Adrenal gland (tissue), 12 donors: ENCODE measurements around the gene BCAR3. TPM values are rescaled to one million over a fixed set of nuclear protein-coding genes. Genes with fewer than 3 reads are reported as not detected.
A peak's percentile ranks its signal among the peaks of the same experiment; 100 is the strongest.

ENCODE experiments used
- DNase-seq, 7 donors: peaks; one replicate each; pipeline ENCODE4 v3.0.0-alpha.2; 2019 to 2020
- H3K27ac ChIP-seq, 5 donors: fragments of 200-600 bp; sonication (generic) in 4 of 5; 1 replicate in 3 of 5; 2 replicates in 2 of 5; pipeline versions ENCODE4 v1.5.1 to v1.8.0; 2016 to 2020; ENCODE audit warnings: mild to moderate bottlenecking in 1 of 5
- H3K27me3 ChIP-seq: fragments of 200-600 bp; 2 replicates; pipeline ENCODE4 v1.8.0; 2021
- H3K36me3 ChIP-seq, 2 donors: fragments of 200-600 bp; replicated peaks in 1 of 2; 1 replicate in 1 of 2; 2 replicates in 1 of 2; pipeline versions ENCODE4 v1.5.1 to v1.8.0; 2018 to 2022
- H3K4me1 ChIP-seq, 2 donors: fragments of 200-600 bp; replicated peaks in 1 of 2; 1 replicate in 1 of 2; 2 replicates in 1 of 2; pipeline versions ENCODE4 v1.5.1 to v1.8.0; 2018 to 2021
- H3K4me3 ChIP-seq, 4 donors: fragments of 200-600 bp; sonication (generic) in 3 of 4; one replicate each; pipeline ENCODE4 v1.5.1; 2016 to 2018
- H3K9me3 ChIP-seq, 3 donors: fragments of 200-600 bp; sonication (generic) in 1 of 3; replicated peaks in 1 of 3; 1 replicate in 2 of 3; 2 replicates in 1 of 3; pipeline versions ENCODE4 v1.5.1 to v1.8.0; 2016 to 2021
- POLR2A ChIP-seq, 2 donors: fragments of 450-650 bp; IDR thresholded peaks; one replicate each; pipeline ENCODE4 v1.6.1; 2017; ENCODE audit warnings: antibody characterized with exemption in 2 of 2, mild to moderate bottlenecking in 2 of 2, moderate library complexity in 1 of 2
- WGBS, 4 donors: extraction: QIAGEN DNeasy Blood & Tissue Kit in 2 of 4; methylation state at CpG; one replicate each; pipeline versions ENCODE4 v1.1.5 to v1.1.7; 2013 to 2017; 5-methylcytosine and 5-hydroxymethylcytosine counted together
- intact Hi-C, 2 donors: fragments of 100-400 bp; cut with DNase I; formaldehyde crosslinking; loops; one replicate each; pipeline versions ENCODE4 v1.14.1 to v1.15.0; 2022 to 2023
- polyA plus RNA-seq, 3 donors: library from polyadenylated mRNA; stranded (reverse); fragments of 200-250 nt in 2 of 3; fragments of 350-450 nt in 1 of 3; fragmentation: Illumina TruSeq in 1 of 3; extraction: RNeasy Lipid Tissue Mini Kit (QIAGEN cat#74804) in 1 of 3; gene quantifications; one replicate each; pipeline ENCODE4 v1.2.3, GENCODE V29; 2013 to 2014
- total RNA-seq, 9 donors: library from RNA; depleted of rRNA in 4 of 9; stranded (reverse); fragments of >200 nt in 4 of 9; fragments of 120-200 nt in 1 of 9; fragmentation: NEBNext Ultra II Directional in 1 of 9; extraction: Animal tissue kit (Norgen Biotek cat#: 25700) in 1 of 9; gene quantifications; one replicate each; pipeline versions ENCODE4 v1.1.0 to v1.2.4, GENCODE V29; 2013 to 2023
- TF ChIP-seq, protein P1 (sequence below), 6 experiments: fragments of 450-650 bp in 4 of 6; fragments of 200-600 bp in 2 of 6; sonication (generic) in 1 of 6; IDR thresholded peaks; 1 replicate in 5 of 6; 2 replicates in 1 of 6; pipeline versions ENCODE4 v1.5.1 to v1.8.0; 2016 to 2021; ENCODE audit warnings: antibody characterized with exemption in 6 of 6, mild to moderate bottlenecking in 2 of 6, moderate library complexity in 1 of 6
- donor health status: healthy with polysubstance abuse.
- donor health status: Bipolar disorder and iron deficiency.
- donor health status: DM: yes; HTN: yes; CAD: no.
- donor health status: DM: no; HTN: no; CAD: no.
- donor health status: DM: no; HTN: no; CAD: no.
- donor health status: DM: yes; HTN: yes; CAD: no.

The BCAR3 gene
- total and polyA plus RNA-seq, 12 donors = 6.5 to 31.6 (median 23.9) TPM

DNA sequence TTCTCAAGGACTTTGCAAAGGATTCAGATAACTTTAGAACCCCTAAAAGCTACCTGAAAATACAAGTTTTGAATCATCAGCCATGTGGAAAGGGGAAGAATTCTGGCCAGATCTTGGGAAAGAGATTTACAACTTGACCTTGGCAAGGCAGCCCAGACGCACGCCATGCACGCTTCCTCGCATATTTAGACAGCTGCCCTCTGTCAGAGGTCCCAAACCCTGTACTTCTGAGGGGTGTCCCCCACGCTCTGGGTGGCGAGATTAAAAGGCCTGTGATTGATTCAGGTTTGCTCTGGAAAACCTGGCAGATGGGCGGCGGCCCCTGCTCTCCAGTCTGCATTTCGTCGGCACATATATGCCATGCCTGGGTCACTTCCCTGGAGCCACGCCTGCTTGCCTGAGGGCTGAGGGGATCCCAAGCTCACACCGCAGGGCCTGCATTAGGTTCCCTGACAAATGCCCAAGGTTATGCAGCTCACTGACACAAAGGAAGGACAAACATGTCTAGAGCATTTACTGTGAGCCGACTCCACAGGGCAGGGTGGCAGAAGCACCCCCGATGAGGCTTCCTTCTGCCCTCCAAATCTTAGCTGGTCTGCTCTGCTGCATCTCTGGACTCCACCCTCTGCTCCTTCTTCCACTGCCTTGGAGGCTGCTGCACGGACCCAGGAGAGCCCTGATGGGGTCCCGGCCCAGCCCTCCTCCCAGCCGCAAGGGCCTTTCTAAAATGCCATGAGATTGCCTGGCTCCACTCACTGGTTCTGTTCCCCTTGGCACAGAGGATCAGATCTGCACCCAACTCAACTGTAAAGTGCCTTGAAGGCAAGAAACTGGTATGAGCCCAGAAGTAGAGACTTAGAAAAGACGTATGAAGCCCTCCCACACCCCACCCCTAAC lies 103.9 kb downstream of the BCAR3 start:
- Histone ChIP-seq H3K9me3 (no peaks in the 10 kb centered on the region), H3K36me3 (peaks cover 0 to 39% of the 10 kb centered on the region in 2 donors), H3K27me3 (no peaks in the 10 kb centered on the region), H3K27ac (peak overlapping the region in 2 of 5 donors; percentile 33 to 38), H3K4me1 (peaks cover 9 to 31% of the 10 kb centered on the region in 2 donors), H3K4me3 (no peak overlapping the region)
- intact Hi-C loops = no loop called here
- peak in 5 of 7 donors; percentile 45 to 73 (median 69) for DNase-seq
- WGBS, 4 donors = 48 to 68% (median 61%) methylated on average over 7 to 18 of the region's 18 CpGs
- no peak for TF ChIP-seq POLR2A (IDR thresholded peaks at IDR 0.05)
- TF ChIP-seq, protein P1, sequence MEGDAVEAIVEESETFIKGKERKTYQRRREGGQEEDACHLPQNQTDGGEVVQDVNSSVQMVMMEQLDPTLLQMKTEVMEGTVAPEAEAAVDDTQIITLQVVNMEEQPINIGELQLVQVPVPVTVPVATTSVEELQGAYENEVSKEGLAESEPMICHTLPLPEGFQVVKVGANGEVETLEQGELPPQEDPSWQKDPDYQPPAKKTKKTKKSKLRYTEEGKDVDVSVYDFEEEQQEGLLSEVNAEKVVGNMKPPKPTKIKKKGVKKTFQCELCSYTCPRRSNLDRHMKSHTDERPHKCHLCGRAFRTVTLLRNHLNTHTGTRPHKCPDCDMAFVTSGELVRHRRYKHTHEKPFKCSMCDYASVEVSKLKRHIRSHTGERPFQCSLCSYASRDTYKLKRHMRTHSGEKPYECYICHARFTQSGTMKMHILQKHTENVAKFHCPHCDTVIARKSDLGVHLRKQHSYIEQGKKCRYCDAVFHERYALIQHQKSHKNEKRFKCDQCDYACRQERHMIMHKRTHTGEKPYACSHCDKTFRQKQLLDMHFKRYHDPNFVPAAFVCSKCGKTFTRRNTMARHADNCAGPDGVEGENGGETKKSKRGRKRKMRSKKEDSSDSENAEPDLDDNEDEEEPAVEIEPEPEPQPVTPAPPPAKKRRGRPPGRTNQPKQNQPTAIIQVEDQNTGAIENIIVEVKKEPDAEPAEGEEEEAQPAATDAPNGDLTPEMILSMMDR (IDR thresholded peaks at IDR 0.05) = no peak

DNA sequence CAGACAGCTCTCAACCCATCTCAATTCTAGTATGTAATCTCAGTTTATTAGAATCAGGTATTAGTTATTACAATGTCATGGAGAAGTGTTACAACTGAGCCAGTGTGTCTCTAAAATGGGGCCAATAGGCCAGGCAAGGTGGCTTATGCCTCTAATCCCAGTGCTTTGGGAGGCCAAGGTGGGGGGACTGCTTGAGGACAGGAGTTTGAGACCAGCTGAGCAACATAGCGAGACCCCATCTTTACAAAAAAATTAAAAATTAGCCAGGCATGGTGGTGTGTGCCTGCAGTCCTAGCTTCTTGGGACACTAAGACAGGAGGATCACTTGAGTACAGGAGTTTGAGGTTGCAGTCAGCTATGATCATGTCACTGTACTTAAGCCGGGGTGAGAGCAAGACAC lies 104.9 kb downstream of the BCAR3 start:
- 90 to 98% (median 94%) methylated on average over 2 of the region's 2 CpGs for WGBS, 4 donors
- H3K4me1 ChIP-seq = peaks cover 9 to 31% of the 10 kb centered on the region in 2 donors
- no peak overlapping the region for H3K27ac ChIP-seq
- no peak overlapping the region for H3K4me3 ChIP-seq
- no peaks in the 10 kb centered on the region for H3K9me3 ChIP-seq
- peaks cover 0 to 33% of the 10 kb centered on the region in 2 donors for H3K36me3 ChIP-seq
- H3K27me3 ChIP-seq = no peaks in the 10 kb centered on the region
- no peak for DNase-seq
- TF ChIP-seq, protein P1 (IDR thresholded peaks at IDR 0.05) = no peak
- TF ChIP-seq POLR2A (IDR thresholded peaks at IDR 0.05) = no peak
- intact Hi-C loops = no loop called here

DNA sequence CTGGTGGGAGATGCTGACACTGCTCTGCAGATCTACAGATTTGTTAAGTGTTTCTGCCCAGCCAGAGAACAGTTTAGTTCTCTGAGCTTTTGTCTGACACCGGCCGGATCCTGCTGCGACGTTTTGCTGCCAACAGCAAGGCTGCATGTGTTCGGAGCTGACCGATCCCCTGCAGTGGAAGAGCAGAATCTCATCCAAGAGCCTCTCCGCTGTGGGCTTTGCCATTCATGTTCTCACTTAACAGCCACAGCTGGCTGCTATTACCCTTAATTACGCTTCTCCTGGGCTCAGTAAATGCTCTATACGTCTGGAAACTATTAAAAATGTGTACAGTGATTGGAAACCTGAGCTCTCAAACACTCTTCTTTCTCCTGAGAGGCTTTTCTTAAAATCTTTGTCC lies 105.3 kb downstream of the BCAR3 start:
- Histone ChIP-seq H3K9me3 (no peaks in the 10 kb centered on the region), H3K4me1 (peaks cover 9 to 31% of the 10 kb centered on the region in 2 donors), H3K4me3 (no peak overlapping the region), H3K36me3 (peaks cover 0 to 32% of the 10 kb centered on the region in 2 donors), H3K27me3 (no peaks in the 10 kb centered on the region), H3K27ac (no peak overlapping the region)
- peak in 1 of 7 donors; percentile 51 for DNase-seq
- TF ChIP-seq, protein P1 (IDR thresholded peaks at IDR 0.05) = no peak
- TF ChIP-seq POLR2A (IDR thresholded peaks at IDR 0.05) = no peak
- WGBS, 4 donors = 80 to 90% (median 82%) methylated on average over 9 of the region's 9 CpGs
- intact Hi-C loops = no loop called here

DNA sequence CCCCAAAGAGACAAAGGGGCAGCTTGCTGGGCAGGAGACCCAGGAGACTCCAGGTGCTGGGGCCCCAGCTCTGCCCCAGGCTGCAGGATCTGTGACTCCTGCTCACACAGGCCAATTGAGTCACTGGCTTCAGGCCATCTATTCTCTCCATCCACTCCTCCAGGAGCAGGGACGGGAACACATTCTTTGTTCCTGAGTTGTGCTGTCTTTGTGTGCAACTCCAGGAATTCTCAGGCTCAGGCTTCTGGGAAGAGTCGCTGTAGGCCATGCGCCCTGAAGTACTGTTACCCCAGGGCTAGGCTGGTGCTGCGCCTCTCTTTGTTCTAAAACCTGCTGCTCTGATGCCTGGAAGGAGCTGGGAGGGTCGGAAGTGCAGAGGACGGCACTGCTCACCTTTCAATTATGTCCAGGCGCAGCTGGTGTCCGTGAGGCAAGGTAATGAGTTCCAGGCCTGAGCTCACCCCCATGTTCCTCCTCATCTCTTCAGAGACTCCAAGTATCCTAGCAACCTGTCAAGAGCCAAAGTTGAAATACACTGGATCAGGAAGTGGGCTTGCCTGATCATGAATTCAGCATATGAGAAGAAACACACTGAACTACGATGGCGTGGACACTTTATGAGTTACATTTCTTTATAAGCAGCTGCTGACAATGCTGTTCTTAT lies 105.9 kb downstream of the BCAR3 start:
- intact Hi-C loops = no loop called here
- Histone ChIP-seq H3K9me3 (no peaks in the 10 kb centered on the region), H3K4me1 (peaks cover 9 to 31% of the 10 kb centered on the region in 2 donors), H3K27me3 (no peaks in the 10 kb centered on the region), H3K27ac (no peak overlapping the region), H3K4me3 (no peak overlapping the region), H3K36me3 (peaks cover 0 to 32% of the 10 kb centered on the region in 2 donors)
- TF ChIP-seq POLR2A (IDR thresholded peaks at IDR 0.05) = no peak
- TF ChIP-seq, protein P1 (IDR thresholded peaks at IDR 0.05) = no peak
- DNase-seq = peak in 1 of 7 donors; percentile 51
- 88 to 94% (median 92%) methylated on average over 4 to 10 of the region's 10 CpGs for WGBS, 4 donors
